GM18870 (cell line): ENCODE data around the gene SGPL1.

Experiments
- ATAC-seq: cut with Tn5 transposase; IDR thresholded peaks from one replicate; pipeline ENCODE4 v1.9.1; 2021; ENCODE audit warnings: moderate library complexity; ENCODE audit not compliant: unreplicated experiment

Gene SGPL1

GRCh38 chr10:70872291-70872690, 56.5 kb downstream of the SGPL1 start:
- no peak for ATAC-seq

GRCh38 chr10:70874061-70874460, 58.3 kb downstream of the SGPL1 start:
- no peak for ATAC-seq

DNA sequence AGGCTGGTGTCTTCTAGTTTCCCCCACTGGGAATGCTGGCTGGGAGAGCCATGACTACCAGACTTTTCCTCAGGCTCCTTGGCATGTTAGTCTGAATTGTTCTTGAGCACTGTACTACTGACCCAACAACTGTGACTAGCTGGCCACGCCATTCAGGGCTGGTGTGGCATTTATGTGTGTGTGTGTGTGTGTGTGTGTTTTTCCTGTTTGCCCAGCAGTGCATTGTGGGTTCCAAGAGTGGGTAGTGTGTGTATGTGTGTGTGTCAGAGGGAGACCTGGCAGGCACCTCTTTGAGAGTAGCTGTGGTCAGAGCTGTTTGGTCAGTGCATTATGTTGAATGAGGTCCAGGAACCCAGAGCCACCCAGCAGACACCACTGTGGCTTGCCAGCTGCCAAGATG, 63.5 kb downstream of the SGPL1 start:
- ATAC-seq = no peak

DNA sequence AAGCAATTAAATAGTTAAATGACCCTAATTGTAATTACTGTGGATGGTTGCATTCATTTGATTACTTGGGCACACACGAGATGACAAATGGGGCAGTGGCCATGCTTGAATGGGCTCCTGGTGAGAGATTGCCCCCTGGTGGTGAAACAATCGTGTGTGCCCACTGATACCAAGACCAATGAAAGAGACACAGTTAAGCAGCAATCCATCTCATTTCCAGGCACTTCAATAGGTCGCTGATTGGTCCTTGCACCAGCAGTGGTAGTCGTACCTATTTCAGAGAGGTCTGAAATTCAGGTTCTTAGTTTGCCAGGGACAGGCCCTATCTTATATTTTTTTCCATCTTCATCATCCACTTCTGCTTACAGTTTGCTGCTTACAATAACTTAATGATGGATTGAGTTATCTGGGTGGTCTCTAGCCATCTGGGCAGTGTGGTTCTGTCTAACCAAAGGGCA, 64.4 kb downstream of the SGPL1 start:
- ATAC-seq = no peak

GRCh38 chr10:70884741-70885140, 69.0 kb downstream of the SGPL1 start:
- no peak for ATAC-seq

DNA sequence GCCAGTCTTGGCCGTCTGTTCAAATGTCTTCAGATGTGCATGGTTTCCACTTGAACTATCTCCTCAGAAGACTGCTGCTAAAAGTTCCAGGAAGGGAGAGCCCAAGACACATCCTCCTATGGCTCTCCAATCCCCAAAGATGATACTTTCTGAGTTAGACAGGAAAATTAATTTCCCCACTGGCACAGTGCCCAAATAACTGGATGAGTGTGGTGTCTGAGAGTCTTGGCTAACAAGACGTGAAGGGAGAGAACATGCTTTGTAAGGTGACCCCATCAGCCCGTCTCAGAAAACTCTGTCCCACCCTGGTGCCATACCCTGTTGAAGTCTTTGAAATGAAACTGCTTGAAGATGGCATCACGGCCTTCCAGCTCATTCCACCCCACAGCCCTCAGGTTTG, 69.7 kb downstream of the SGPL1 start:
- ATAC-seq = no peak

DNA sequence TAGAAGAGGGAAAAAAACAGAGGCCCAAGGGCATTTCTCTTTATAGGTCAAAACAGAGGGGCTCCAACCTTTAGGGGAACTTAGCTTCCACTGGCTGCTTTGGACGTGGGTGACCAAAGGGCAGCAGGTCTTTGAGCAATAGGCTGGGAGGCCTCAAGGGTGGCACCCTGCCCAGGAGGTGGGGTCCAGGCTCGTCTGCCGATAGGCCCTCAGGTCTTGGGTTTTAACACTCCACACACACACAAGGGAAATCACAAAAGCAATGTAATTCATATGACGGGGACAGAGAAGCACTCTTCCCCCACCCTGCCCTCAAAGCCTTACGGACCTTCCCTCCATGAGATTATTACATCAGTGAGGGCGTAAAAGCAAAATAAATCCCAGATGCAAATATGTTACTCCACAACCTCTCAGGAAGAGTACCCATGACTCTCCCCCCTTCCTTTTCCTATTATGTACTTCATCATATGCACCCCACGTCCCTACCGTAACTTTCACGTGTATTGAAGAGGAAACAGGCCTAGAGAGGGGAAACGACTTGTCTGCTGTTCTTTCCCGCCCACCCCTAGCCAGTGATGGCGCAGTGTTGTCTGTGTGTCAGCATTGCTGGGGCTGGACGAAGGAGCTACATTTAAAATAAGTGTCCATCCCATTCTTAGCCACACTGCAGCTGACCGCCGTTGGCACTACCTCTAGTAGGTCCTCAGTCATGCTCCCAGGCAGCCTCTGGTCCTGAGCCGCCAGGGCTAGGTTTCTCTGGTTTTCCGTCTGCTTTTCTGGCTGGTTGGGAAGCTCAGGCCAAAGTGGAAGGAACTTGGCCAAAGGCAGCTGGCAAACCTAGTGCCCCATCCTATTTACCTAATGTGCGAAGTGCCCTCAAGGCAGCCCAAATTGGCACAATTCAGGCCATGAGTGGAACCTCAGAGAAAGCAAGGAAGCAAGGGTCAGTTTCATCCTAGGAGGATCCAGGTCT, 70.5 kb downstream of the SGPL1 start:
- ATAC-seq = no peak

DNA sequence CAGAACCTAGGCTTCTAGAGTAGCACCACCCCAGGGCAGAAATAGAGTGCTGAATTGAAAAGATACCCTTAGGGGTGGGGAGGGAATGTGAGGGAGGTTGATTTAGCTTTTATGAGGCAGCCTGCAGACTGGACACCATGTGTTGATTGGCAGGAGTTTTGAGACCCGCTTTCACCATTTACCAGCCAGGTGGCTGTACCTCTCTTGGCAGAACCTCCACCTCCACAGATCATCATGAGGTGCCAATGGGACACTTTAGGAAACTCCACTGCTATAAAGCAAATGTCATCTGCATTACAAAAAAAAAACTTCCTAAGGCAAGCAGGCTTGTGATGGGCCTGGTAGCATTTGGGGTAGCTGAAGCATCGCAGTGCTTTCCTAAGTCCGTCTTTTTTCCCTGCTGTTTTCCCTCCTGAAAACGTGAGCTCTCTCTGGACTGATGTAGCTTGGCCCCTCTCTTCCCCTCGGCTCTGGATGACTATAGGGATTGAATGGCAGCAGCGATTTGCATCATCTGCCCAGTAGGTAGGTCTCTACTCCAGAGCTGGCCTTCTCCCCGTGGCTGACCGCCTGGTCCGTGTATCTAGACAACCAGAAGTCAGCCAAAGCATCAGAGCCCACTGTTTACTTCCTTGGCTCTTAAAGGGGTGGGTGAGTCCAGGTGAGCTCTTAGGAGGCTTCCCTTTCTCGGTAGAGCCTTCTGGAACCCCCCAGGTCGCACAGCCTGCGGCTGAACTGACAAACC, 71.3 kb downstream of the SGPL1 start:
- ATAC-seq = no peak

- no peak for ATAC-seq
Observed at GRCh38 chr10:70887804-70888800, 72.4 kb downstream of the SGPL1 start, which contains the start of gene PCBD1. Gene PCBD1, minus strand, starts transcription at chr10:70888565. Its CDS starts 32 bp downstream, at chr10:70888533.

DNA sequence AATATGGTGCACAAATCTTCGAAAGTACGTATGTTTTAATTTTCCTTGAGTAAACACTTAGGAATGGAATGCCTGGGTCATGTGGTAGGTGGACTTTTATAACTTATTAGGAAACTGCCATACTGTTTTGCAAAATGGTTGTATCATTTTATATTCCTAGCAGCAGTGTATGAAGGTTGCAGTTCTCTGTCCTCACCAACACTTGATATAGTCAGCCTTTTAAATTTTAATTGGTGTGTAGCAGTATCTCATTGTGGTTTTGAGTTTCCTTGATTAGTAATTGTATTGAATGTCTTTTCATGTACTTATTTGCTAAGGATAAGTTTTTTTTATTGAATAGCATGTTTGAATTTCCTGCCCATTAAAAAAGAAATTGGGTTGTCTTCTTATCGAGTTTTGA, 73.5 kb downstream of the SGPL1 start:
- no peak for ATAC-seq

DNA sequence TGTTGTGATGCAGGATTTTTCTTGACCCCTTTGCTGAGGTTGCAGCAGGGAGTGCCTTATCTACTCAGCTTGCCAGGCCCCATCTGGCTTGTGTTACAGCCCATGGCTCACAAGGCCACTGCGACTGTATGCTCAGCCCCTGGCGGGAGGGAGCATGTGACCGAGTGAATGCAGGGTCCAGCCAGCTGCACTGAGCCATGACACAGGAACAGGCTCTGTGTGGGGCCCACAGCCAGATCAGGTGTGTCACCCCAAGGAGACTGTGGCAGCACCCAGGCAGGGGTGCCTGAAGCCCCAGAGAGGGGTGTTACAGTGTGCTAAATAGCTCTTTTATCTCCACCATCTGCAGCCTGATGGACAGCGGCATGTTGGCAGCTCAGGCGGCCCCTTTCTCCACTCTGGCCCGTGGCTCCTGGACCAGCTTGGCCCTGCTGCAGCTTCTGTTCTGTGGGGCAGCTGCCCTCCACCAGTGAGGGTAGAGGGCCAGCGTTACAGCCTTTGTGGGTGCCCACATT, 75.2 kb downstream of the SGPL1 start:
- no peak for ATAC-seq

- no peak for ATAC-seq
Observed at GRCh38 chr10:70891627-70892026, 75.9 kb downstream of the SGPL1 start.

DNA sequence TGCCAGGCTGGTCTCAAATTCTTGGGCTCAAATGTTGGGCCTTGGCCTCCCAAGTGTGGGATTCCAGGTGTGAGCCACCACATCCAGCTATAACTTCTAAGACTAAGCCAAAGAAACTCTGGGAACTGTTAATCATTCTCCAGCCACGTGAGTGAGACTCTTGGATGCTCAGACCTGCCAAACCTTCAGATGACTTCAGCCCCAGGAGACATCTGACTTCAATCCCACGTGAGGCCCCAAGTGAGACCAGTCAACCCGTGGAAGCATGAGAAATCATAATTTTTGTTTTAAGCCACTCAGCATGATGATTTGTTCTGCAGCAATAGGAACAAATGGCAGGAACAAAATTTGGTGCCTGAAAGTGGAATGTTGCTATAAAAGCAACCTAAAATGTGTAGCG, 76.9 kb downstream of the SGPL1 start:
- no peak for ATAC-seq

- no peak for ATAC-seq
Observed at GRCh38 chr10:70893227-70894006, 77.7 kb downstream of the SGPL1 start.

DNA sequence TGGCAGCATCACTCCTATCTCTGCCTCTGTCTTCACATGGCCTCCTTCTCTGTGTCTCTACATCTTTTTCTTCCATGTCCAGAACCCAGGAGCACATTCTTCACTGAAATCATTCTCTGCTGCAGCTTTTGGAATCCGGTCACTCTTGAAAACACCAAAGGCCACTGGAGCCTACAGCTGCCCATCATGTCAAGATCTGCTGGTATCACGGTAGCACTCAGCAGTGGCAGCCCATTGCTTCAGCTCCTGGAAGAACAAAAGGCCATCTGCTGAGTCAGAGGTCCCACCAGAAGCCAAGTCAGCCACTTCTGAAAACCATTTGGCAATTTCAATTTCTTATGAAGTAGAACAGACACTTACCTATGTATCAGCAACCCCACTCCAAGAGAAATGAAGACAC, 78.7 kb downstream of the SGPL1 start:
- ATAC-seq = no peak

- ATAC-seq = no peak
Observed at GRCh38 chr10:70896551-70896950, 80.8 kb downstream of the SGPL1 start.

- ATAC-seq = no peak
Observed at GRCh38 chr10:70898687-70899086, 82.9 kb downstream of the SGPL1 start.

GRCh38 chr10:70899096-70899495, 83.3 kb downstream of the SGPL1 start:
- ATAC-seq = no peak

DNA sequence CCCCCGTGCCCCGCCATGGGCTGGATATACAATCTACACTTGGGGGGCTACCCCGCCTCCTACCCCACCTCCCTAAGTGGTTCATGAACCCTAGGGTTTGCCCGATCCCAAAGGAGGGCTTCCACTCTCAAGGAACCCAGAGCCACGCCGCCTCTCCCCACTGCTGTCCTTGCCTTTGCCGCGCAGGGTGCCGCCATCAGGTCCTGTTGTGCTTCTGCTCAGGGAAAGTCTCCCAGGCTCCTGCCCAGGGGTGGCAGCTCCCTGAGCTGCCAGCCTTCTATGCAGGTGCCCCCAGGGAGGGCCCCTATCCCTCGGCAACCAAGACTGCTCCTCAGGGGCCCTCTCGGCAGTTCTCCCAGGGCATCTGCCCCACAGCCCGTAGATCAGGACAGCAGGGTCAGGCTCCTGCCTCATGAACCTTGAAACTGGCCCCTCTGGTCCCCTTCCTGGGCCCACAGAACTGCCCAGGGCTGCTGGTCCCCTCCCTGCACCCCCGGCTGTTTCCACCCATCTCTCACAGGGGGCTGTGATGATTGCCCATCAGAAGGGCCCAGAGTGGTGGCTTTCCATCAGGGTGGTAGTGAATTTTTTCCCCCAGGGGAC, 85.6 kb downstream of the SGPL1 start:
- ATAC-seq = no peak
